Left ventricle myocardium inferior (tissue), 1 donor: Measurements from ENCODE around the gene CRELD1. TPM values are rescaled to one million over a fixed set of nuclear protein-coding genes. Genes with fewer than 3 reads are reported as not detected.
"Not testable (repeated sequence)": the region's sequence is repeated elsewhere in the genome, so short reads cannot be mapped to it uniquely, and the experiment has no call there.

Experiments used
- DNase-seq: peaks from one replicate; pipeline ENCODE4 v3.0.0-alpha.2; 2020
- H3K27ac ChIP-seq: fragments of 200-600 bp; replicated peaks from 2 replicates; pipeline ENCODE4 v1.8.0; 2021
- H3K27me3 ChIP-seq: fragments of 200-600 bp; 2 replicates; pipeline ENCODE4 v1.8.0; 2021; ENCODE audit warnings: low read depth
- H3K36me3 ChIP-seq: fragments of 200-600 bp; 2 replicates; pipeline ENCODE4 v1.8.0; 2021
- H3K4me1 ChIP-seq: fragments of 200-600 bp; 2 replicates; pipeline ENCODE4 v1.8.0; 2021
- H3K4me3 ChIP-seq: fragments of 200-600 bp; 2 replicates; pipeline ENCODE4 v1.8.0; 2021; ENCODE audit warnings: mild to moderate bottlenecking, moderate library complexity
- H3K9me3 ChIP-seq: fragments of 200-600 bp; replicated peaks from 2 replicates; pipeline ENCODE4 v1.8.0; 2021
- intact Hi-C: fragments of 100-400 bp; cut with micrococcal nuclease; formaldehyde crosslinking; loops from one replicate; pipeline ENCODE4 v1.11.0; 2022
- total RNA-seq: library from RNA; stranded (reverse); fragmentation: NEBNext Ultra II Directional; extraction: Animal tissue kit (Norgen Biotek cat#: 25700); gene quantifications from one replicate; pipeline ENCODE4 v1.2.1, GENCODE V29; 2021
- TF ChIP-seq, protein P1 (sequence below): fragments of 200-600 bp; IDR thresholded peaks from 2 replicates; pipeline ENCODE4 v1.8.0; 2021; ENCODE audit warnings: antibody characterized with exemption, mild to moderate bottlenecking, borderline replicate concordance
- donor health status: DM: no; HTN: yes; CAD: no; lungs with severe emphysema.

The CRELD1 gene
- total RNA-seq, 1 donor from 2014 or later, result 72.3 TPM

DNA sequence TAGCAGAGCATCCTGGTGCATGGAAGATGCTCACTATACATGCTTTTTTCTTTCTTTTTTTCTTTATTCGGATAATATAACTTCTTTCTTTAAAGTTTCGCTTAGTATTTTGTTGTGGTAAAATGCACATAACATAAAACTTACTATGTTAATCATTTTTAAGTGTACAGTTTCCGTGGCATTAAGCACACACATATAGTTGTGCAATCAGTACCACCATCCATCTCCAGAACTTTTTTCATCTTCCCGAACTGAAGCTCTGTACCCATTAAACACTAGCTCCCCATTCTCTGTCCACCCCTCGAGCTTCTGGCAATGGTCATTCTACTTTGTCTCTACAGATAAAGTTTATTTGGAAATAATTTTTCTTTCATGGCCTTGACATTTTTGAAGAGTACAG, 44.2 kb upstream of the CRELD1 start:
- Histone ChIP-seq H3K4me1 (peaks cover 33% of the 10 kb centered on the region), H3K27ac (no peak overlapping the region), H3K27me3 (no peaks in the 10 kb centered on the region), H3K4me3 (no peak overlapping the region), H3K36me3 (peaks cover 14% of the 10 kb centered on the region), H3K9me3 (no peaks in the 10 kb centered on the region)
- intact Hi-C loops, result no loop called here
- DNase-seq, result no peak
- TF ChIP-seq, protein P1, sequence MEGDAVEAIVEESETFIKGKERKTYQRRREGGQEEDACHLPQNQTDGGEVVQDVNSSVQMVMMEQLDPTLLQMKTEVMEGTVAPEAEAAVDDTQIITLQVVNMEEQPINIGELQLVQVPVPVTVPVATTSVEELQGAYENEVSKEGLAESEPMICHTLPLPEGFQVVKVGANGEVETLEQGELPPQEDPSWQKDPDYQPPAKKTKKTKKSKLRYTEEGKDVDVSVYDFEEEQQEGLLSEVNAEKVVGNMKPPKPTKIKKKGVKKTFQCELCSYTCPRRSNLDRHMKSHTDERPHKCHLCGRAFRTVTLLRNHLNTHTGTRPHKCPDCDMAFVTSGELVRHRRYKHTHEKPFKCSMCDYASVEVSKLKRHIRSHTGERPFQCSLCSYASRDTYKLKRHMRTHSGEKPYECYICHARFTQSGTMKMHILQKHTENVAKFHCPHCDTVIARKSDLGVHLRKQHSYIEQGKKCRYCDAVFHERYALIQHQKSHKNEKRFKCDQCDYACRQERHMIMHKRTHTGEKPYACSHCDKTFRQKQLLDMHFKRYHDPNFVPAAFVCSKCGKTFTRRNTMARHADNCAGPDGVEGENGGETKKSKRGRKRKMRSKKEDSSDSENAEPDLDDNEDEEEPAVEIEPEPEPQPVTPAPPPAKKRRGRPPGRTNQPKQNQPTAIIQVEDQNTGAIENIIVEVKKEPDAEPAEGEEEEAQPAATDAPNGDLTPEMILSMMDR, result no peak

DNA sequence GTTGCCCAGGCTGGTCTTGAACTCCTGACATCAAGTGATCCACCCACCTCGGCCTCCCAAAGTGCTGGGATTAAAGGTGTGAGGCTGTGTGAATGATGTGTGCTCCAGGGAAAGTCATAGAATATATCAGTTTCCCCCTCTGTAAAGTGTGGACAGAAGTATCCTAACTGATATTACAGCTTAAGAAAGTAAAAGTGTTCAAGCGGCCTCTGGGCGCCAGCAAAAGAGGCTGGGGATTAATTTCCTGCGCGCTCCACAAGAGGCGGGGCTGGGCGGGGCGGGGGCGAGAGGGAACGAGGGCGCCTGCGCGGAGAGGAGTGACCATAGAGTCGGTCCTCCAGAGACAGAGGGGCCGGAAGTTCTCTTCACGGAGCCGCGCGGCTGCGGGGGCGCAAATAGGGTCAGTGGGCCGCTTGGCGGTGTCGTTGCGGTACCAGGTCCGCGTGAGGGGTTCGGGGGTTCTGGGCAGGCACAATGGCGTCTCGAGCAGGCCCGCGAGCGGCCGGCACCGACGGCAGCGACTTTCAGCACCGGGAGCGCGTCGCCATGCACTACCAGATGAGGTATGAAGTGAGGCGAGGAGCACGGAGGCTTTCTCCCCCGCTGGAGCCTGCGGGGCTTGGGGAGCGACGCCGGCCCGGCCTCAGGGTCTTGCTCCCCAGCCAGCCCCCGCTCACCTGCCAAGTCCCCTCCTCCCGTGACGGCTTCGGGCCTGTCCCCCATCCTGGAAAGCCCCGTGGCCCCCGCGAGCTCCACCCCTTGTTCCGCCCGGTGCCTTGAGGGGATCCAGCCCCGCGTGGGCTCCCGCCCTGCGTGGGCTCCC, 43.2 kb upstream of the CRELD1 start, which contains the start of gene JAGN1:
TSS of gene JAGN1 (plus strand) at position 362 of the 823 bp plus-strand sequence. CDS start at position 475, 113 bp downstream.
- Histone ChIP-seq H3K4me1 (peaks cover 33% of the 10 kb centered on the region), H3K27me3 (no peaks in the 10 kb centered on the region), H3K36me3 (peaks cover 14% of the 10 kb centered on the region), H3K9me3 (no peaks in the 10 kb centered on the region), H3K27ac (peak within 1 kb of the TSS; percentile 96), H3K4me3 (peak within 1 kb of the TSS; percentile 93)
- TF ChIP-seq, protein P1, result peak; percentile 30
- intact Hi-C loops, result no loop called here
- peak; percentile 92 for DNase-seq

DNA sequence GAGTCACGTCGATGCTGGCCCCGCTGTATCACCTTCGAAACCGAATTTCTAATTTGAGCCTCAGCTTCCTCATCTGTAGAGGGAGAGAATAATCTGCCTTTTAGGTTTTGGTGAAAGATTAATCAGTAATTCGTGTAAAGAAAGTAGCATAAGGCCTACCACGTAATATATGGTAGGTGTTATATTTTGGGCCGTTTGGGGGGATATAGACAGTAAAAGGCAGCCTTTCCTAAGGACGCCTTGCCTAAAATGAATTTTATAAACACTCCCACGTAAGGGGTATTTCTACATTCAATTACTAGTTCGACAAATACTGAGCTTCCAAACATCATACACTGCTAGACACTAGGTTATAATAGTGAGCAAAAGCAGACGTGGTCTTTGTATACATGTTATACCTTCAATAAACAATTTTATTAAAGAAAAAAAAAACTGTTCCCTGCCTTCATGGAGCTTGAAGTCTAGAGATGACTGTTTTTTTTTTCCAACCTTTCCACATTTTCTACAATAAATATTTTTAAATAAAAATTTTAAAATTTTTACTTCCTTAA, 42.5 kb upstream of the CRELD1 start:
- intact Hi-C loops, result no loop called here
- H3K4me1 ChIP-seq, result peaks cover 33% of the 10 kb centered on the region
- TF ChIP-seq, protein P1, result no peak

DNA sequence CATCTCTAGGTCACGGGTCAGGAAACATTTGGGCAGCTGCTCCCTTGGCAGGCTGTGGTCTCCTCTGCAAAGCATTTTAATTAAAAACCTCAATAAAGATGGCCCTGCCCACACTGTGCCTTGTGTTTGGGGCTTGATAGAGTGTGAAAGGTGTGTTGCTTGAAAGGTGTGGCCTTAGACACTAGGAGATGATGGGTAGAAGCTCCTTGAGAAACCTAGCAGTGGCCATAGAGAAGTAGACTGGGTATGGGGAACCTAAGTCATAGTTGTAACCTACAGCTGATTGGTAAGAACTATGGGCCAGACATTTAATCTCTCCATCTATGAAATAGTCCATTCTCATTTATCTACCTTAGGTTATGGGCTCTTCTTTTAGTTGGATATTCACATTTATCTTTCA, 39.9 kb upstream of the CRELD1 start:
- H3K27ac ChIP-seq, result no peak overlapping the region
- intact Hi-C loops, result no loop called here
- no peak for DNase-seq

More for the DNA sequence above, 42.5 kb upstream of the CRELD1 start:
- Histone ChIP-seq H3K9me3 (no peaks in the 10 kb centered on the region), H3K27me3 (no peaks in the 10 kb centered on the region), H3K27ac (peak overlapping the region; percentile 96), H3K36me3 (peaks cover 14% of the 10 kb centered on the region), H3K4me3 (peak overlapping the region; percentile 93)
- DNase-seq, result no peak

DNA sequence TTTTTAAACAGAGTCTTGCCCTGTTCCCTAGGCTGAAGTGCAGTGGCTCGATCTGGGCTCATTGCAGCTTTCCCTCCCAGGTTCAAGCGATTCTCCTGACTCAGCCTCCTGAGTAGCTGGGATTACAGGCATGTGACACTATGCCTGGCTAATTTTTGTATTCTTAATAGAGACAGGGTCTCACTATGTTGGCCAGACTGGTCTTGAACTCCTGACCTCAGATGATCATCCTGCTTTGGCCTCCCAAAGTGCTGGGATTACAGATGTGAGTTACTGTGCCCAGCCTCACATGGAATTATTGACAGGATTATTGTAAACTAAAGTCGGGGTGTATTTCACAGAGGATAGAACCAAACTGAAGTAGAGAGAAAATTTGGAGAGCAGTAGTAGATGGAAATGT, 37.9 kb upstream of the CRELD1 start:
- peaks cover 25% of the 10 kb centered on the region for H3K4me1 ChIP-seq
- H3K9me3 ChIP-seq, DNase-seq, H3K27me3 ChIP-seq, intact Hi-C loops, H3K4me3 ChIP-seq, H3K27ac ChIP-seq: not testable (repeated sequence)
- peaks cover 14% of the 10 kb centered on the region for H3K36me3 ChIP-seq

More for the DNA sequence above, 39.9 kb upstream of the CRELD1 start:
- H3K36me3 ChIP-seq, result peaks cover 14% of the 10 kb centered on the region
- no peak overlapping the region for H3K4me3 ChIP-seq
- no peaks in the 10 kb centered on the region for H3K9me3 ChIP-seq
- peaks cover 33% of the 10 kb centered on the region for H3K4me1 ChIP-seq
- H3K27me3 ChIP-seq, result no peaks in the 10 kb centered on the region
- TF ChIP-seq, protein P1, result no peak

DNA sequence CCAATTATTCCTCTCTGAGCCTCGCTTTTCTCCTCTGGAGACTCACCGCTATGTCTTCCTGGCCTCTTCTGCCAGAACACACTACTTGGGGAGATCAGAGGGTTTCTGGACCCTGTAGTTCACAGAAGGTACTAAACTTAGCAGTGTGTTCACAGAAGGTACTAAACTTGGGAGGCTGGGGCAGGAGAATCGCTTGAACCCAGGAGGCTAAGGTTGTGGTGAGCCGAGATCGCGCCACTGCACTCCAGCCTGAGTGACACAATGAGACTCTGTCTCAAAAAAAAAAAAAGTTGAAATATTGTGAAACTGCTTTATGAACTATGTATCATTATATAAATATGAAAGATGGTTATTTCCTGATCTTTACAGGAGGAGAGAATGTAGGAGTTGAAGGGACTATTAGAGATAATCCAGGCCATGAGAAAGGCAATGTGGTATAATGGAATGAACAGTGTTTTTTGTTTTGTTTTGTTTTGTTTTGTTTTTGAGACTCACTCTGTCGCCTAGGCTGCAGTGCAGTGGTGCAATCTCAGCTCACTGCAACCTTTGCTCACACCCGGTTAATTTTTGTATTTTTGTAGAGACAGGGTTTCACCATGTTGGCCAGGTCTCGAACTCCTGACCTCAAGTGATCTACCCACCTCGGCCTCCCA, 36.8 kb upstream of the CRELD1 start:
- H3K4me3 ChIP-seq, result not testable (repeated sequence)

More for the DNA sequence above, 36.8 kb upstream of the CRELD1 start:
- intact Hi-C loops, H3K27ac ChIP-seq, DNase-seq, H3K9me3 ChIP-seq, H3K27me3 ChIP-seq: not testable (repeated sequence)
- Histone ChIP-seq H3K36me3 (peaks cover 14% of the 10 kb centered on the region), H3K4me1 (peaks cover 13% of the 10 kb centered on the region)
